Activated effector memory CD4-positive, alpha-beta T cell treated with anti-CD3 and anti-CD28 coated beads, Interleukin-2, amount 50 U/mL, for 16 hours (primary cell): ENCODE measurements around the gene HOXA11.

Source experiments
- DNase-seq: peaks from one replicate; pipeline ENCODE4 v3.0.0-alpha.2; 2020

The HOXA11 gene

DNA sequence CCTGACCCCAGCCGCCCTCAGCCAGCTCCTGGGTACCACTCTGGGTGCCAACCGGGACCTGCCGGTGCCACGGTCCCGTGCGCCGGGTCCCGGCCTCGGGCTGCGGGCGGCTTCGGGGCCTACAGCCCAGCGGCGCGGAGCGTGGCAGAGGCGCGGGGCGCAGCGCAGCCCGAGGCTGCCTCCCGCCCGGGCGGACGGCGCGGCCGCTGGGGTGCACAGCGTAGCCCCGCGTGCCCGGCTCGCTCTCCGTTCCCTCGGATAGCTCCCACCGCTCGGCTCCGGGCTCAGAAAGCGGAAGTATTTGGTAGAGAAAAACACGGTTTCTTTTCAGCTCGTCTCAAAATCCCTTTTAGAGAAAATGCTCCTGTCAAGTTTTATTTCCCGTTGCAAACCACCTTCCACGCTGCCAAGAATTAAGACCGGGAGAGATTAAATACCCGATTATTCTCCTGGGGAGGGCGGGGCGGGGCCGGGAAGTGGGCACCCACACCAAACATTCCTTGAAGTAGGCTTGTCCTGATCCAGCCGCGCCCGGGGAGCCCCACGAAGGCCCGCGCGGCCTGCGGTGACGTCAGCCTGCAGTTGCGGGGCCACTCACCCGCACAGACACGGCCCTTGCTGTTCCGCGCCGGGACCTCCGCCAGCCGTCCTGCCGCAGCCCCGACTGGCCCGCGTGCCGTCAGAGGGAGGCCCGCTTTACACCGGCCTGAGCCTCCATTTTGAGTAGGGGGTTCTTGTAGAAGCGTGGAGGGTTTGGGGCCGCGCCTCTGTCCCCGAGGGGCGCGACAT is 7.7 kb upstream of the HOXA11 start:
- DNase-seq: peak; percentile 68

DNA sequence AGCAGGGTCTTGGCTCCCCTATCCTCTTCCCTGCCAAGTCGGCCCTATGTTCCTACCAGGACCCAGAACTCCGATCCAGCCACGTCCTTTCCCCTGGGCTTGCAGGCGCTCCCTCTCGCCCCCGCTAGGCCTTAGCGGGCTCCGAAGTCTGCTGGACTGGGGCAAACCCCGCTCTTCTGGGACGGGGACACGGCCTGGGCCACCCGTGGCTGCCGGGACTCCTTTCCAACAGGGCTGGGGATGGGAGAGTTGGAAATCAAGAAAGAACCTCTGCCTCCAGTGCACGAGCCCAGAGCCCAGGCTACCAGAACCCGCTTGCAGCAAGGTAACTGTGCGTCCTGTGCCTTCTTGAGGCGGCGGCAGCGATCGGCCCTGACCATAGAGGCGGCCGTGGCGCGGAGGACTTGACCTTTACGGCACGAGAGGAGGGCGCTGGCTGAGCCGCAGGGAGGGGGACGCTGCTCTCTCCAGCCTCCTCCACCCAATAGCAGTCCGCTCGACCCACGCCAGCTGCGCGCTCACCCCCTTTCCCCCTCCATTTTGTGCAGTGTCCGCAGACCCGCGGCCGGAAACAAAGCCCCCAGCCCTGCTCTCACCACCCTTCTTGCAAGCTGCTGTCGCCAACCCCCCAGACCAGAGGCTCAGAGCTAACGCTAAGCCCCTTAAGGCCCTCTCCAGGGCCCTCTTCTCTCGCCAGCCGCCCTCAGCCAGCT is 7.0 kb upstream of the HOXA11 start:
- peak; percentile 61 for DNase-seq

DNA sequence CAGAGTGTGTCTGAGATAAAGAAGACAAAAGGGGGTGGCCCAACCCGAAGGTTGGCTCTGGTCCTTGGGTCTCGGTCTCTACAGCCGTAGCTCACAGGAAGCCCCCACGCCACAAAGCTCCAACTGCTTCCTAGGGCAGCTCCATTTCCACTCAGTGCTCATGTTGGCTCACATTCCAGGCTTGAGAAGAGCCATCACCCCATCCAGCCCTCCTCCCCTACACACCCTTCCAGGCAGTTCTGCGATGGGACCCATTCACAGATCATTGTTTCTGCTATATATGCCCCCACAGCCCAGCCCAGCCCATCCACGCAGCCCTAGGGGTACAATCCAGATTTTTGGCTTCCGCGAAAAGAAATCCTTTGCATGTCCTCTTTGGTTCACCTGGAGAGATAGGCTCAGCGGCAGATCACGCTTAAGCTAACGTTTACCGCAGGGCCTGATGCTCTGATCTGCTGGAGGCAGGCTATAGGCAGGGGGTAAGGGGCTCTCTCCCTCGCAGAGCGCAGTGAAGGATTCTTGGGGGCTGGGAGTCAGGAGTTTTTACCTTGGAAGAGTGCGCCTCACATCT is 6.2 kb upstream of the HOXA11 start:
- DNase-seq: peak; percentile 57

DNA sequence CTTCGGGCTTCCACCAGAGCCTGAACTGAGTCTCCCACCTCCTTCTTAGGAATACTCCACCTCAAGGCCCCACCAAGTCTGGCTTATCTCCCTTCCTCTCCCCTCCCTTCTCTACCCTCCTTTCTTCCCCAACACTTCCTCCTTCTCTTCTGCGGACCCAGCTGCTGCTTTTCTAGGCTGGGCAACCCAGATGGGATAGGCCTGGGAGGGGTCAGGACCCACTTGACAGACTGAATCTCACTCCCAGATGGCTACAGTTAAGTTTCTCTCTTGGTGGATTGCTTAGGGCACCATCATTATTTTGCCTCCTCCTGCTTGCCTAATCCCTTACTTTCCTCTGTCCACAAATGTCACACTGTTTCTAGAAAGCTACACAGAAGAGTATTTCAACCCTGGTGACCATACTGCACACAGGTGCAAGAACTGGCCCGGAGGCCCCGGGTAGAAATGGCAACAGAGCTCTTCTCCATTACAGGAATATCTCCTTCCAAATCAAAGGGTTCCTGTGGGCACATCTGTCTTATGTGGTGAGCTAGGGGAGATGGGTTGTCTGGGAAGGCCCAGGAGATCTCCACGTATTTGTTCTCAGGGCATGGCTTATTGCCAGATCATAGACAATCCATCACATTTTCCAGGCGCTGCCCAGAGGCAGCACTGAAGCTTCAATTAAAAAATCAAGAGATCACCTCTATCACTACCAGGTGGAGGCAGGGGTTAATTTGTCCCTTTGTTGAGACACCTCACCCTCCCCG is 5.1 kb upstream of the HOXA11 start:
- peak; percentile 47 for DNase-seq

DNA sequence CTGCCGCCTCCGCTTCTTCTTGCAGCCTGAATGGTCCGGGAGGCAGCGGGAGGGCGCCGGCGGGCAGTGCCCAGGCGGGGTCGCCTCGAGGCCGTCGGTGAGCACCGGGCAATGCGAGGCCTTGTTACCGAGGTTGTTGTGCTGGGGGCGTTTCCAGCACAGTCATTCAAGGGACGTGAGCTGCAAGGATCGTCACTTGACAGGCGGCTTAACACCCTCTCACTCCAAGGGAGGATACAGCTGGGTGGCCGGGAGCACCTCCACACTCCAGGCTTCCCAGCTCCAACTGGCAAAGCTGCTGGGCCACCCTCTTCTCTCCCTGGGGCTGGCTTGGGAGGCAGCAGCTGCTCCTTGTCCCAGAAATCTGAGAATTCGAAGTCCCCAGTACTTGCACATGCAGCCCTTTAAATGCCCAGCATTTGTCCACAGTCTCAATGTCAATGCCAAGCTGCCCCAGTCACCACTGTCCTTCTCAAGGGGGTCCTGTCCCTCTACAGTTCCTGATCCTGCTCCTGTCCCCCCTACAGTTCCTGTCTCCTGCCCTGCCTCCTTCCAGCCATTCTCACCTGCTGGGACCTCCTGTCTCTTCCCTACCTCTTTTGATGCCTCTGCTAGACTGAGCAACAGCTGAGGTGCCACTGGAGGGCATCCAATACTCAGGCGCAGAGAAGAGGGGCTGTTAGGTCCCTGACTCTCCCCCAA is 4.4 kb upstream of the HOXA11 start:
- peak; percentile 60 for DNase-seq

DNA sequence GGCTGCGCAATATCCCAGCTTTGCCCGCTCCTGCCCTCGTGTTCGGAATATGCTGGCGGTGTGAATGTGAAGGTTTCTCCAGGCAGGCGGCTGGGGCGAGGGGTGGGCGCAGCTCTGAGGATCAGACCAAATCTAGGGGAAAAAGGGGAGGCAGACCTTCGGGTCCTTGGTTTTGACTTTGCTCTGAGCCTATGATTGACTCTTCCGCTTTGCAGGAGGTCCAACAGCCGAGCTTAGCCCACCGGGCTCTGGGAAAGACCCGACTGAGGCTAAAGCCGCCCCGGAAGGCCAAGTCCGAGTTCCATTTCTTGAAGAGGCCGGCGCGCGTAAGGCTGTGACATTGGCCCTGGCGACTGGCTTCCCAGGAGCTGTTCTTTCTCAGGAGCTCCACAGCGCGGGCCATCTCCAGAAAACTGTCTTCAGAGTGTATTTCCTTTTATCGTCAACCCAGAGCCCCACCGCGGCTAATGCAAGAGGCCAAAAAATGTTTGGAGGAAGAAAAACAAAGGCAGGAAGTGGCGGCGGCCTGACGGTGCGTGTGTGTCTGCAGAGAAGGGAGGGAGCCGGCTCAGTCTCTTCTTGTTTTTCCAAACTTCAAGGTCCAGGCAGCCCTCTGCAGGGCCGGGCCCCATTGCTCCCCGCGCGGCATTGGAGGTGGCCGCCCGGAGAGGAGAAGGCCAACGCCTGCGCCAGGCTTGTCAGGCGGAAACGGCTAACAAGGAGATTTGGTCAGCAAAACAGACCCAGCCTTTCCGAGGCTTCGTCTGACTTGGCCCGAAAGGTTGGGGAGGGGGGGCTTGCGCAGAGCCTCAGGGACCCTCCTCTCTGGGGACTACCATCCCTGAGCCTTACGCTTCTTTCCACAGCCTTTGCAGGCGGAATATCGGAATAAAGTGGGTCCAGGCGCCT is 3.6 kb upstream of the HOXA11 start:
- DNase-seq: peak; percentile 69

DNA sequence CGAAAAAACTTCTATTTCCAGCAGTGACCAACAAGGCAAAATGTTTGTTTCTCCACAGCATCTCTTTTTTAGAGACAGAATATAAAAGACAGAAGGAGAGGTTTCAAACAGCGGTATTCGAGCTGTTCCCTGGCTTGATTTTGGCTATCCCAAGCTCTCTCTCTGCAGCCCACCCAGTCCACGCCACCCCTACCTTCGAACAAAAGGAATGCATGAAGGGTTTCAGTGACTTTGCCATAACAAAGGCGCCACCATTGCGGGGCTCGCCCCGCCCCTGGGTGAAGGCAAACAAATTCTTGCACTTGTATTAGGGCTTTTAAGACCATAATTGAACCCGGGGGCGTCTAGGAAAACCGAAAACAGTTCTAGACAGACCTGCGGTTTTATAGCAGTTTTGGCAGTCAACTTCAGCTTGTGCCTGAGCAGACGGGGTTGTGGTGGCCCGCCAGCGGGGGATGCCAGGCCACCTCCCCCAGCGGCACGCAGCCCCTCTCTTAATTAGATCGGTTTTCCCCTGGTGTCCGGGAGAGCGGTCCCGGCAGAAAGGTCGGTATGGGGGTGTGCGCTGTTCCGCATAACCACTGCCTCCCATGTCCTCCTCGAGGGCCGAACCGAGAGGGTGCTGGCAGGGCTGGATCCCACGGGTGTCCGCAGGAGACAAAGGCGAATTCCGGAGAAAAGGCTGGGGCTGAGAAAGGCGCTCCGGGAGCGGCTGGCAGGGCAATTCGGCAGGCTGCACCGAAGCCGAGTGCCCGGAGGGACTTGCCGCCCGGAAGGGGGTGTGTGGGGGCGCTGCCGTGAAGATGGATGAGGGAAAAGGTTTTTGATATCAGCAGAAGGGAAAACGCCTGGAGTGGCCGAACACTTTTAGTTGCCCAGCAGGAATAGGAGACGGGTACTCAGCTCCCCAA is 2.7 kb upstream of the HOXA11 start:
- peak; percentile 62 for DNase-seq

DNA sequence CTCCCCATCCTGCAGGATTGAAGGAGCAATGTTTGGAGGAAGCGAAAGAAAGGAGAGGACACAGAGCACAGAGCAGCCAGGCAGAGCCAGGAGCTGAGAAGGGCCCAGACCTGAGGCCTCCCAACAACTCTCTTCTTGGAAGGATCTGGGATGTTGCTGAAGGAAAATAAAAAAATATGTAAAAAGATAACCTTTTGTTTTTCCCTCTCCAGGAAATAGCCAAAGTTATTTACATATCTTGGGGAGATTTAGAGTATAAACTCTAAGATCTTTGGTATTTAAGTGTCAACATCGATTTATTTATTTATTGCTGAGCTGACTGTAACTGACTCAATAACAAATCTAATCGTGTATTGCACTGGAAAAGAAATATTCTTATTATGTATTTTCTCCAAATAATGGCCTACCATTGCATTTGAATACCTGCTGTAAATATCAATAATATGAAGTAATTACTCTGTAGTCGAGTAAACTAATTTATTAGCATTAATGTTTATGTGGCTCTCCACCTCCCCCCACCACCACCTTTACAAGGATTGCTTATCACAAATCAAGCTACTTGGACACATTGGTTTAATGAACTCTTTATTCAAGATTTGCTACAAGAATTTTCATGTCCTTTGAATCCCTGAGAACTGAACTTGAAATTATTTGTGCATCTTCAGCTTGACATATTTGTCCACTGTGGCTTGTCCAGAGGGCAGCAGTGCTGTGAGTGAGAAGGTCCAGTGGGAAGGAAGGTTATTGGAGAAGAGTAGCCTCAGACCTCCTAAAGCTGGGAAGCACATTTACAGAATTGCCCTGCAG is 1.8 kb upstream of the HOXA11 start:
- DNase-seq: no peak

DNA sequence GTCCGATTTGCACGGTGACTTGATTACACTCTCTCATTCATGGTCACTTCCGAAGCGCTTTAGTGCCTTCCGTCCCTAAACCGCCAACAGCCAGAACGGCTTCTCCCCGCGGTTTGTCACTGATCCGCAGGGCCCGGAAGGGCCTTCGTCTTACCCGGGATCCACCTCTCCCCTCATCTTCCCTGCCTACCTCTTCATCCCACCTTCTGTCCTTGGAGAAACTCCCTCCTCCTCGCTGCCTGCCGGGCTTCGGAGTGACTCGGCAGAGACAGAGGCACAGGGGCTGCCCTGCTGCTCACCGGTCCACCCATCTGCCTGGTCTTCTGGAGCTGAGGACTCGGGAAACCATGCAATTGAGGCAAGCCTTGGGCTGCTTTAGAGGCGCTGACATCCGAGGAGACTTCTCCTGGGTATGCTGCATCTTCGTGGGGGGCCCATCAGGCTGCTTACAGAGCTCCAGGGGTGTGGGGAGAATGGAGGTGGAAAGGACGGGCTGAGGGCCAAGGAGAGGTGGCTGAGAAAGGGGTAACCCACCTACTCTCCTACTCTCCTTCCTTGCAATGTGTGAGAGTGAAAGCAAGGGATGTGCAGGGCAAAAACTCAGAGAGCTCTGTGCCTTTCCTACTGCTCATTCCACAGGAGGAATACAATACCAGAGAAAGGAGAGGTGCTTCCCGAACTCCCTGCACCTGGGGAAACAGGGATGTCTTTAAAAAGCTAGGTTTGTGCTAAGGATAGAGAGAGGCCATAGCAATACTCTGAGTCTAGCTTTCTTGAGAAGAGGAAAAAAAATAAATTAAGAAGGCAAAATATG is 1.0 kb upstream of the HOXA11 start:
- DNase-seq: peak; percentile 62

DNA sequence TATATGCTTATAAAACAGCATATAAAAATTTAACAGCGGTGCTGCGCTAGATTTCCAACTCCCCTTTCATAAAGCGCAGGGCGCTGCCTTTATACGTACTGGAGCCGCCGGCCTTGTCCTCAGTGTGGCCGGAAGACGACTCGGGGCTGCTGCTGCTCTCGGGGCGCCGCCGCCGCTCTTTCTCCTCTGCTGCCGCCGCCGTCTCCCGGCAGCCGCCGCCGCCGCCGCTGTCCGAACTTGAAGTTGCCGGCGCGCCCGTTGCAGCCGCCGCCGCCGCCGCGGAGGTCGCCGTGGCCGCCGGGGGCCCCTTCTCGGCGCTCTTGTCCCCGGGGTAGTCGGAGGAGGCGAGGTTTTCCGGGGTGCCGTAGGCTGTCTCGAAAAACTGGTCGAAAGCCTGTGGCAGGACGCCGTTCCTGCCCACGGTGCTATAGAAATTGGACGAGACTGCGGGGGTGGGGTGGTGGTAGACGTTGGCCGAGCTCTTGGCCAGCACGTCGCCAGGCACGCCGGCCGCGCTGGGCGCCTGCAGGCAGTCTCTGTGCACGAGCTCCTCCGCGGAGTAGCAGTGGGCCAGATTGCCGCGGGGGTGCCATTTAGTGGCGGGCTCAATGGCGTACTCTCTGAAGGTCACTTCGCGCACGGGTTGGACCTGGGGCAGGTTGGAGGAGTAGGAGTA is 557 bp downstream of the HOXA11 start:
- DNase-seq: peak; percentile 64

DNA sequence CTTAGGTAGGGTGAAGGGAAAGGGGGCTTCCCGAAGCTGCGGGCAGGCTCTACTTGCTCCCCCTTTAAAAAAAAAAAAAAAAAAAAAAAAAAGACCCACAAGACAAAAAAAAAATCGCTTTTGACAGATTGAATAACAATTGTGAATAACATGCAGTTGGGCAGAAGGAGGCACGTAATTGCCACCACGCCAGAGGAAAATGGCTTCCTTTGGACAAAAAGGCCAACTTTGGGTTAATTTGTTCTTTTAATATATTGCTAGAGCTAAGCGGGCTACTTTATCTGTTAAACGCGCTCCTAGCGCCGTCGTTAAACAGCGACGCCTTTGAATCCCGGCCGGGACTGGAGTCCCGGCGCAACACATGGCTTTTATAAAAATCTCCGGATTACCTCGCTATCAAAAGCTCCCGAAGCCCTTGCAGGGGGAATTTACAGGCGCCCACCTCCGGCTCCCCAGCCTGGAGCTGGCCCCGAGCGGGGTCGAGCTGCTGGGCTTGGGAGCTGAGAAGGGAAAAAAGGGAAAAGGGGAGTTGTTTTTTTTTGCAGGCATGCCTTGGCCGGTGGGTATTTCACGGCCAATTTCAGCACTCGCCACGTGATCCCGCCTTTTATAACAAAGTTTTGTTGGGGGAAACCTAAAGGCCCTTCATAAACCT is 1.2 kb downstream of the HOXA11 start:
- peak; percentile 58 for DNase-seq

DNA sequence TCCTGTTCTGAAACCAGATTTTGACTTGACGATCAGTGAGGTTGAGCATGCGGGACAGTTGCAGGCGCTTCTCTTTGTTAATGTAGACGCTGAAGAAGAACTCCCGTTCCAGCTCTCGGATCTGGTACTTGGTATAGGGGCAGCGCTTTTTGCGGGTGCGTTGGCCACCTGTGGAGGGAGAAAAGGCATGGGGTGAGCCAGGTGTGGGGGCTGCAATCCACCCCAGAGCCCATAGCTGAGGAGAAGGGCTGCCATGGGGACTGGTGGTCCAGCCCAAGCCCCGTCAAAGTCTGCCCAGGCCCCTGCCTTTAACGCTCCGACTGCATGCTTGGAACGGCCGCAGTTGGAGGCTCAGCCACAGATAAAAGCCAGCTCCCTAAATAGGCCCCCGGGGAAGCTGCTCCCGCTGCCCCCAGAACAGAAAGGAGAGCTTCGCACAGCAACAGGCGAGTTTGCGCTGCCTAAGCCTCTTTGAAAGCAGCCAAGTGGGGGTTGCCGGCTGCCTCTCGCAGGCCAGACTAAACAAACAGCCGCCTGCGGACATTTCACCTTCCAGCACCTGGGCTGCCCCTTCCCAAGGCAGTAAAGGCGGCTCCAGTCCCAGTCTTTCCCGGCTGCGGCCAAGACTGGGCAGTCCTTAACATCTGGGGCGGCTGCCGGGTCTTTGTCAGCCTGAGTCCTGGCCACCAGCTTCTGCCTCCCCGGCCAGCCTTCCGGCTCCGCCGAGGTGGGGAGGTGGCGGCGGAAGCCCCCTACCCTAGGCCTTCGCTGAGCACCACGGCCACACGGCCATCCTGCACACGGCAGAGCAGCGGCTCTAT is 2.0 kb downstream of the HOXA11 start:
- peak; percentile 46 for DNase-seq

DNA sequence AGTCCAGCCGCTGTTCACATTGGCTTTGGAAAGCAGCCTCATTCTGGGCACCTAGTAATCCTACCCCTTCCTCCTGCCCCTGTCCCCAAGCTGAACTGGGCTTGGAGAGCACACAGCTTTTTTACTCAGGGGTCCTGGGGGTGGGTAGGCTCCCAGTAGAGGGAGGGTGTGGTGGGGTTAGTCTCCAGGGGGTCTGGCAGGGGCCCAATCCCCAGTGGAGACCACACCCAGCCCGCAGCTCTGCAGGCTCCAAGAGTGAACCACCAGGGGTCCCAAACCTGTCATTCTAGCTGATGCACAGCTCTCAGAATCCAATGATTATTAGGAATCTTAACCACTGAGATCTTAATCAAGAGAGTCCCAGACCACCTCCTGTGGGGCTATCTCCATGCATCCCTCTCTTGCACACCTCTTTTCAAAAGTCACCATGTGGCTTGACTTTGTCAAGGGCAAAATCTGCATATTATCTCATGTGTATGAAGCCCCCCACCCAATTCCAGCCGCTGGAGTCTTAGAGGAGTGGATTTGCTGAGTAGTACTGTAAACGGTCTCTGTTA is 2.7 kb downstream of the HOXA11 start:
- peak; percentile 30 for DNase-seq

DNA sequence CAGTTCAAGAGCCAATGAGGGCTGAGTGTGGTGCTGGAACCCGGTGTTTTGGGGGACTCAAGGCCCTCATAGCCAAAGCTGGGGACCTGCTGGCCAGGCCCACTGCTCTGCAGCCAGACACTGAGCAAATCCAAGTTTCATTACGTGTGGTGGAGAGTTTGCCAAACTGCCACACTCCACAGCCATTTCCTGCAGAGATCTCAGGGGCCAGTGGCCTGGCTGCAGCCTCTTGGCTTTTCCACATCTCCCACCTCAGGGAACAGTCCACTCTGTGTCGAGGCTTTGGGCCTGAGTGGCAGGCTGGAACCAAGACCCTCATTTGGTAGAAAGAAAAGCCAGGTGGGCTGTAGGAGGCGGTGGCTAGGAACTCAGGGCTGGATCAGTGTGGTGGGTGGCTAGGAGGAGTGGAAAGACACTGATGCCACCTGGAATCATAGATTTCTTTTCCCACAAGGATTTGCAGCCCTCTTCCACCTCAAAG is 3.2 kb downstream of the HOXA11 start:
- peak; percentile 50 for DNase-seq

DNA sequence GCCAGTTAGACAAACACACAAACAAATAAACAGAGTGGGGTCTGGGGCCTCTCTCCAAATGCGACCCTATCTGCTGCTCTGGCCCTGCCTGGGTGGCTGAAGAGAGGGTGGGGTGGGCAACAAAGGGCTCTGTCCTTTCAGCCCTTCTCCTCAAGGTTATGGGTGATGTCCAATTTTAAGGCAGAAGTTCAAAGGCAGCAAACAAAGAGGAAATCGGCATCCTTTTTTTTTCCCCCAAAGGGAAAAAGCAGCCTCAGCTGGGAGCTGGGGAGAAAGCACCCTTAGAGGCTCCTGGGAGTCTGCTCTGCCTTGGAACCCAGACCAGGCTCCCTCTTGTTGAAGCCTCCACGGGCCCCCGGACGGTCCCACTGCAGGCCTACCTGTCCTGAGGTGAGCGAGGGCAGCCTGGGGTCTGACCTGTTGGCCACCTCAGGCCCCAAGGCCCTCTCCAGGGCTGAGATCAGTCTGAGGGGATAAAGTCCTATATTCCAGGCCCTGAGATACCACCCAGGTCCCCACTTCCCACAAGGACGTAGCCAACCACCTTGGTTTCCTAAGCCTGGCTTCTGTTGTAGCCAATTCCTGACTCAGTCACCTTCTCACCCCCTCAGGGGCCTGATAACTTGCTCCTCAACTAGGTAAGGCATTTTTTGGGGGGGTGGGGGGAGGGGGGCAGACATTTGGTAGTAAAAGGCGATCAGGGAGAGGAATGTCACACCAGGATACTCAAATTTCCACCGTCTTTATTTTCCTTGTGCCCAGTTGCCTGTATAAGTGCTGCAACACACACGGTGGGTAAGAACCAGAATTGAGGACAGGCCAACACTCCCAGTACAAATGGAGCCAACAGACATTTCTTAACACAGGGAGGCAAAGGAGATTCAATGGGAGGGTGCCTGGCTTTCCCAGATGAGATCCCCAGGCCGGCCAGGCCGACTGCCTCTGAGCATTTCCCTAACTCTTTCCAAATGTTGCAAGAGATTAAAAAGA is 4.3 kb downstream of the HOXA11 start:
- peak; percentile 59 for DNase-seq
